SH-SY5Y (cell line): ENCODE measurements around the gene ZFP36L1.

Experiments used
- GATA2 ChIP-seq: IDR thresholded peaks from 2 replicates; pipeline ENCODE4 v1.6.1; 2011; ENCODE audit warnings: mild to moderate bottlenecking, low read depth, low read length
- GATA3 ChIP-seq: IDR thresholded peaks from 2 replicates; pipeline ENCODE4 v1.6.1; 2011; ENCODE audit warnings: low read depth, mild to moderate bottlenecking, low read length, moderate library complexity

GRCh38 chr14:68822926-68823325, 30.1 kb upstream of the ZFP36L1 start:
- TF ChIP-seq GATA2 (no peak), GATA3 (no peak)
